Measurements from ENCODE around the gene MAFG. TPM values are rescaled to one million over a fixed set of nuclear protein-coding genes. Genes with fewer than 3 reads are reported as not detected.
A peak's percentile ranks its signal among the peaks of the same experiment; 100 is the strongest.

The MAFG gene
- total and polyA plus RNA-seq, 9 of the 15 experiments (the other 6 are each of a cell fraction or from before 2014, with no cell fraction given) = 1.1 to 58.1 (median 24.9) TPM

DNA sequence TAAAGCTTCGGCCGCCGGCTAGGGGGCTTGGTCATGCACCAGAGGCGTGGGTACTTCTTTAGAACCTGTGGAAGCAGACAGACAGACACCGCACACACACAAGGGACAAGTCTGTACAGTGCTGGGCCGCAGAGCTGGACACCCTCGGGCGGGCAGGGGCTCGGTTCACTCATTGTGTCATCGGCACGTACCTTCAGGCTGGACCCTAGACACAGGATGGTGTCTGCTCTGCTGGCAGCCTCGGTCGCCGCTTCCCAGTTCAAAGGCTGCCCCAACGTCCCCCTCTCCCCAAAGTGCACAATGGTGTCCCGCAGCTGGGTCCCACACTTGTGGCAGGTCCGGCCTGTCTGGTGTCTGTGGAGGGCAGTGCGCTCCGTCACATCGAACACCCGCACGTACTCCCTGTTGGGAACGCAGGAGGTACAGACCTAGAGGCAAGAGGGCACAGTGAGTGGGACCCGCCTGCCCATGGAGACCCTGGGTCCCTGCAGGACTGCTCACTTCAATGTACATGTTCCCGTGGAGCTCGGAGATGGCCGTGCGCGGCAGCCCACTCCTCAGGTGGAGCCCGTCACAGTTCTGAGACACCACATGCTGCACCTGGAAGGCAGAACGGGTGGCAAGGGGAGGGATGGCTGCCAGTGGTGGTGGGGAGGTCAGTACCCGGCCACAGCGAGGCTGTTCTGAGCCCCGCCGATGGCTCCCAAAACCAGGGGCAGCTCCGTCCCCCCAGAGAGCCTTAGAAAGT is 13.3 kb downstream of the MAFG start:
- Histone ChIP-seq H3K4me1 (replicated peaks in 1 of 2; ENCODE audit: control insufficient read depth in 2 of 2, insufficient read depth in 2 of 2, low read length in 2 of 2) (peaks cover 41 to 90% of the 10 kb centered on the region in 2 experiments), H3K4me3 (no peak overlapping the region), H3K4me2 (ENCODE audit: insufficient read depth, low read length) (no peak overlapping the region), H4K20me1 (replicated peaks; ENCODE audit: control insufficient read depth, insufficient read depth, low read length) (peaks cover 16% of the 10 kb centered on the region), H2AFZ (ENCODE audit: low read depth, low read length) (no peak overlapping the region), H3K36me3 (ENCODE audit: control insufficient read depth, insufficient read depth, low read length) (peaks cover 66% of the 10 kb centered on the region; the same call in 2 of the 3 replicates), H3K79me2 (ENCODE audit: control insufficient read depth, insufficient read depth, low read length) (peaks cover 55% of the 10 kb centered on the region), H3K9ac (ENCODE audit: insufficient read depth in 1 of 2, low read depth in 2 of 2, low read length in 2 of 2) (peak overlapping the region in 1 of 2 experiments; percentile 39; a peak in 1 of 4 replicates), H3K27ac (ENCODE audit: extremely low read depth, low read depth, low read length) (no peak overlapping the region; the same call in 2 of the 3 replicates), H3K9me1 (ENCODE audit: control insufficient read depth, insufficient read depth, low read length) (peaks cover 6% of the 10 kb centered on the region), H3K27me3 (ENCODE audit: control insufficient read depth in 2 of 2, insufficient read depth in 2 of 2, low read length in 2 of 2) (no peaks in the 10 kb centered on the region), H3K9me3 (replicated peaks; ENCODE audit: control insufficient read depth, insufficient read depth, low read depth, low read length) (no peaks in the 10 kb centered on the region)
- FAIRE-seq = no peak
- no peak for DNase-seq (ENCODE audit: extremely low read depth in 1 of 4, low spot score in 3 of 4)
- ChIA-PET POLR2A (interaction anchor here (0.6 to 5.4 kb wide), 6 partner anchors 9 to 258 kb away, joined by 3 to 46 read pairs (median 6); partner anchors contain the start of genes MAFG and PDE6G), CTCF (ENCODE audit: low intra/inter-chr PET ratio) (no interaction called here)
- no TSS peak for BruUV-seq (replicated peaks)
- no peak for ATAC-seq
- no peak for TF ChIP-seq ZNF133 (CRISPR knock-in tag; IDR thresholded peaks at IDR 0.05)
- no peak for TF ChIP-seq ZNF644 (tag; IDR thresholded peaks at IDR 0.05; ENCODE audit: low read depth)
- TF ChIP-seq SRSF3 (IDR thresholded peaks at IDR 0.05; ENCODE audit: insufficient read depth, low read length) = no peak
- no peak for TF ChIP-seq CBFA2T2 (conservative IDR thresholded peaks at IDR 0.05)
- no peak for TF ChIP-seq SRSF1 (IDR thresholded peaks at IDR 0.05; ENCODE audit: low read depth, low read length)
- TF ChIP-seq CCNT2 (IDR thresholded peaks at IDR 0.05; ENCODE audit: borderline replicate concordance, extremely low read depth, insufficient read length, low read depth, low read length) = no peak
- 95% methylated on average over 24 of the region's 36 CpGs for WGBS (ENCODE audit: insufficient coverage, low coverage, missing lambda C conversion rate)
- in situ Hi-C loops (cut with MboI) (no loop called here), intact Hi-C loops (cut with micrococcal nuclease) (no loop called here)
